NCI-H128 (cell line): ENCODE data around the gene NOP14.
A peak's percentile ranks its signal among the peaks of the same experiment; 100 is the strongest.
"Not testable (repeated sequence)": the region's sequence is repeated elsewhere in the genome, so short reads cannot be mapped to it uniquely, and the experiment has no call there.

Experiments used
- DNase-seq: peaks from one replicate; lab custom pipeline; 2025; ENCODE audit not compliant: unreplicated experiment; lab: John Stamatoyannopoulos, UW

NOP14 gene

DNA sequence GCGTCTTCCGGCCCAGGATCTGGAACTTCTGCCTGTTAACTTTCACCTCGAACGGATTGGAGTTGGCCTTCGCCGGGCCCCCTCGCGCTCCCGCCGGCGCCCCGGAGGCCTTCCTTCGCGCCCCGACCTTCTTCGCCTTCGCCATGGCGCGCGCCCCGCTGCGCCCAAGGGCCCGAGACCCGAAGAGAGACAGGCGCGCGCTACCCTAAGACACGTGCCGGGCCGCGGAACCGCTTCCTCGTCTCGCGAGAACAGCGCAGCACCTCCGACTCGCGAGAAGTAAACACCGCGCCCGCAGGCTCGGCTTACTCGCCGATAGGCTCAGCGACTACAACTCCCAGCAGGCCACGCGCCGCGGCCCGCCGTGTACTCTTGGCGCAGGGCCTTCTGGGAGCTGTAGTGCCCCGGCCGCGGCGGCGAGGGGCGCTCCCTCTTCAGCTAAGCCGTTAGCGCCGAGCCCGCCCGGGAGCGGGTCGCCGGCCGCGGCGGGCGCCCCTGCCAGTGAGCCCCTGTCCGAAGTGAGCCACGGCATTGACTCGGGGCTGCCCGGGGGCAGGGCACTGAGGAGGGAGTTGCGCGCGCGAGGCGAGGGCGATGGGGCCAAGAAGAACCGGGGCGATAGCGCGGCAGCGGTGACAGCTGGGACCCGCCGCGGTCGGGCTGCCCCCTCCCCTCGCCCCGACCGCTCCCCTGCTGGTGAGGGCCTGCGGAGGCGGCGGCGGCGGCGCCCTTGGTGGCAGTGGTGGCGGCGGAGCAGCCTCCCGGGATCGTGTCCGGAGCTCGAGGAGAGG, at the start of gene NOP14, which contains the start of gene GRK4:
Gene NOP14 (minus strand): TSS at position 232 of the 791 bp plus-strand sequence. CDS start 87 bp downstream, at position 145.
Gene GRK4 (plus strand): TSS at position 397 of the 791 bp plus-strand sequence. CDS start 500 bp downstream, outside the sequence.
- DNase-seq: peak; percentile 82

- no peak for DNase-seq
Observed at GRCh38 chr4:3011456-3012220, 48.4 kb upstream of the NOP14 start.

DNA sequence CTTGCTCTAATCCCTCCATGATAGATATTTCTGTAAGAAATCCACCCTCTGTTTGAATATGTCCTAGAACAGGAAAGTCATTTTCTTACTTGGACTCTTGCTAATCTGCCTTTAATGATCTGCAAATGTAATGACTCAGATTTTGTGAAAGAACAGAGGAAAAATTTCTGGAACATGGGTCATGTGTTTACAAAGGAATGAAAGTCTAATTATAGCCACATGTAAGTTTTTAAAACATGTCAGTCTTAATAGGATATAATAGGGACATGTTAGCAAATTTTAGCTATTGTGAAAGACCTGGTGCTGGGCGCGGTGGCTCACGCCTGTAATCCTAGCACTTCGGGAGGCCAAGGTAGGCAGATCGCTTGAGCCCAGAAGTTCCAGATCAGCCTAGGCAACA, 47.8 kb upstream of the NOP14 start:
- no peak for DNase-seq

DNA sequence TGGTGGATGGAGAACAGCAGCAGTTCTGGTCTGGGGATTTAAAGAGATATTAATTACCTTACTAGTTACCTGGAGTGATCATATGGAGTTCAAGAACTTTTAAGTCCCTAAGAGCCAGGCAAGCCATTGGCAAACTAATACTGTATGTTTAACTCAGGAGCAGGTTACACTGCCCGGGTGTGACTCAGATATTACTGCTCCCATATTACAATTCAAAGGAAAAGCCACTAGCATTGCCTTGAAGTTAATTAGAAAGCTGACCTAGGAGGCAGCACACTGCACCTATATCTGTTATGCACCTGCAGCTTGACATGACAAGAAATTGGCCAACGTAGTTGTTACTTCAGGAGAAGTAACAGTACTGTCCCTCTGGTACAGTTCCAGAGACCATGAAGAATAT, 47.4 kb upstream of the NOP14 start:
- no peak for DNase-seq

GRCh38 chr4:3009422-3009821, 46.2 kb upstream of the NOP14 start:
- DNase-seq: peak; percentile 3

DNA sequence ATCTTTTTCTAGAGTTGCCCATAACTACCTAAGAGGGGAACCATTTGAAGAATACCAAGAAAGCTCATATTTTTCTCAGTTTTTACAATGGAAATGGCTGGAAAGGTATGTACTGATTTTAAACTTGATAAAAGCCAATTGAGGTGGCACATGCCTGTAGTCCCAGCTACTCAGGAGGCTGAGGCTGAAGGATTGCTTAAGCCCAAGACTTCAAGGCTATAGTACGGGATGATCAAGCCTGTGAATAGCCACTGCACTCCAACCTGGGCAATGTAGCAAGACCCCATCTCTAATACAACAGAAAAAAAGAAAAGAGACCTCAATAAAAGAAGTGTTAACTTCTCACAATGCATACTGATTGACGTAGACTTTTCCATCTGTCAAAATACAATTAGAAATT, 44.5 kb upstream of the NOP14 start:
- DNase-seq: no peak

DNA sequence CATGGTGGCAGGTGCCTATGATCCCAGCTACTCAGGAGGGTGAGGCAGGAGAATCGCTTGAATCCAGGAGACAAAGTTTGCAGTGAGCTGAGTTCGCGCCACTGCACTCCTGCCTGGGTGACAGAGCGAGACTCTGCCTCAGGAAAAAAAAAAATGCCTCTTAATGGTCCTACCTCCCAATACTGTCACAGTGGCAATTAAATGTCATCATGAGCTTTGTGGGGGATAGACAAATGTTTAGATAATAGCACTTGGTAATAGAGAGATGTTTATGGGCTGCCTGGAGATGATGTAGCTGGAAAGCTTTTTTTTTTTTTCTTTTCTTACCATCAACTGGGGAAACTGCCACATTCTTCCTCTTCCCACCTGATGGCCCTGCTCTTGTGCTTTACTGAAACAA, 33.2 kb upstream of the NOP14 start:
- no peak for DNase-seq

- DNase-seq: no peak
Observed at GRCh38 chr4:2995546-2996265, 32.5 kb upstream of the NOP14 start.

GRCh38 chr4:2994917-2995316, 31.7 kb upstream of the NOP14 start:
- no peak for DNase-seq

DNA sequence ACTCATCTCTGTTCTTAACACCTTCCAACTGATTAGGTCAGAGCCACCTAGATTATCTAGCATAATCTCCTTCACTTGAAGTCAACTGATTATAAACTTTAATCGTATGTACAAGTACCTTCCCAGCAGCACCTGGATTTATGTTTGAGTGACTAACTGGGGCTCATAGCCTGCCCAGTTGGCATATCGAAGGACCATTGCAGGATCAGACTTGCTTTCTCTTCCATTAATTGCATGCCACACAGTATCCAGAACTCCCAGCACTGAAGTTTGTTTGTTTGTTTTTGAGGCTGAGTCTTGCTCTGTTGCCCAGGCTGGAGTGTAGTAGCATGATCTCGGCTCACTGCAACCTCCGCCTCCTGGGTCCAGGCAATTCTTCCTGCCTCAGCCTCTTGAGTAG, 28.0 kb upstream of the NOP14 start:
- DNase-seq: no peak

DNA sequence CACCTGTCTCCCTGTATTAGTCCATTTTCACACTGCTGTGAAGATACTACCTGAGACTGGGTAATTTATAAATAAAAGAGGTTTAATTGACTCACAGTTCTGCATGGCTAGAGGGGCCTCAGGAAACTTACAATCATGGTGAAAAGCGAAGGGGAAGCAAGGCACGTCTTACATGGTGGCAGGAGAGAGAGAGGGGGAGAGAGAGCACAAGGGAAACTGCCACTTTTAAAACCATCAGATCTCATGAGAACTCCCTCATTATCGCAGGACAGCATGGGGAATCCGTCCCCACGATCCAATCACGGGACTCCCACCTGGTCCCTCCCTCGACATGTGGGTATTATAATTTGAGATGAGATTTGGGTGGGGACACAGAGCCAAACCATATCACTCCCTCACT, 20.5 kb upstream of the NOP14 start:
- DNase-seq: not testable (repeated sequence)

GRCh38 chr4:2982012-2982411, 18.8 kb upstream of the NOP14 start:
- no peak for DNase-seq

DNA sequence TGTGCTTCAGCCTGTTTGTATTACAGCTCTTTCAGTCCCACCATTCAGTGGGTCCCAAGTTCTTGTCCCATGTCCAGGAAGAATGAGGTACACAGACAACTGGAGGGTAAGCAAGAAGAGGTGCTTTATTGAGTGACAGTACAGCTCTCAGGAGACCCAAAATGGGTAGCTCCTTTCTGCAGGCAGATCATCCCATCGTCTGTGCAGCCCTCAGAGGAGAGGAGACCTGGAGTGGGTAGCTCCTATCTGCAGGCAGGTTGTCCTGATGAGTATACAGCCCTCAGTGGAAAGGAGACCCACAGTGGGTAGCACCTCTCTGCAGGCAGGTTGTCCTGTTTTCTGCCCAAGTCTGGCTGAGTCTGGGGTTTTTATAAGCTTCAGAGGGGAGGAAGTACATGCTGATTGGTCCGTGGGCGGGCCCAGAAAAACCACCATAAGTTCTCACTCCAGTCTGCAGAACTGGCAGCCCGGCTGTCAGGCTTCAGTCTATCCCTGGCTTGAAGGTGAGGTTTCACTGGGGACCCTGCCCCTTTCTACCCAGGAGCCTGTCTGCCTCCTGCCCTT, 18.1 kb upstream of the NOP14 start:
- no peak for DNase-seq

- no peak for DNase-seq
Observed at GRCh38 chr4:2977211-2978088, 14.2 kb upstream of the NOP14 start.

- DNase-seq: no peak
Observed at GRCh38 chr4:2971275-2971674, 8.1 kb upstream of the NOP14 start.

- no peak for DNase-seq
Observed at GRCh38 chr4:2968381-2968780, 5.2 kb upstream of the NOP14 start.

GRCh38 chr4:2965262-2965661, 2.1 kb upstream of the NOP14 start:
- DNase-seq: no peak

DNA sequence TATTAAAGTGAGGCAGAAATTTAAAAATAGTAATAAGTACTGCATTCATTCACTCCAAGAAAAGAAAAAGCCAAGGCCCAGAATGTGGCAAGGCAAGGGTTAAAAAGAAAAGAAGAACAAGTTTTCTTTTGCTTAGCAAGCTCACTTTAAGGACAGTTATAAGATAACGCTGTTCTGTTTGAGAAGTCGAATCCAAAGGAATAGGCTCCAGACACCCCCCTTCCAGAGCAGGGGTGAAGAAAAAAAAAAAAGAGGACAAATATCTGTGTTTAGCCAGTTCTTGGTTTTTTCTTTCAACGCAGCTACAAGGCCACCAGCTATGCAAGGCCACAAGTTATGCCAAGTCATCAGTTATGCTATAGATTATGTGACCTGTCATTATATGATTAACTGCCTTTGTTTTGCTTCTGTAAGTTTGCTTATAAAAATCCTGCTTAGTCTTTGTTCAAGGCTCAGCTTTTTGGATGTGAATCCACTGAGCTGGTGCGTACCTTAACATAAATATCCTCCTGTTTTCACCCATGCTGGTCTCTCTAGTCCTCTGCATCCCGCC, 1.6 kb upstream of the NOP14 start:
- DNase-seq: no peak

DNA sequence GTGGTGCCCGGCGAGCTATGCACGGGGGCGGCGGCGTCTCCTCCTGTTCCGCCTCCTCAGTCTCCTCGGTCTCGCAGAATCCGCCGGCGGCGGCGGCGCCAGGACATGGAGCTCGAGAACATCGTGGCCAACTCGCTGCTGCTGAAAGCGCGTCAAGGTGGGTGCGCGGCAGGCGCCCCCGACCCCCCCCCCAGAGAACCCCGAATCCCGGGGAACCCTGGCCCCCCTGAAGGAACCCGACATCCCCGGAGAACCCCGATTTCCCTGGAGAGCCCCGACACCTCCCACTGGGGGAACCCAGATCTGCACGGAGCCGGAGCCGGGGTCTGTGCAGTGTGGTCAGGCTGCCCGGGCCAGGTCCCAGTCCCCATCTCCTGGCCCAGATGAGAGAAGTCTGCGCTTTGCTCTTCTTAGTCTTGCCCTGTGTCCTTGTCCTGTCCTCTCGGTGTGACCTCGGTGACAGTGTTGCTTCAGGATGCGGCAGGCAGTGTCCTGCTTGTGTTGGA, 813 bp upstream of the NOP14 start:
- DNase-seq: no peak
